GM18502 (cell line): ENCODE results near the gene ABCA9.
"Not testable (repeated sequence)": the region's sequence is repeated elsewhere in the genome, so short reads cannot be mapped to it uniquely, and the experiment has no call there.

ENCODE experiments used
- ATAC-seq: cut with Tn5 transposase; IDR thresholded peaks from one replicate; pipeline ENCODE4 v1.9.1; 2021; ENCODE audit warnings: mild to moderate bottlenecking; ENCODE audit not compliant: unreplicated experiment, poor library complexity

ABCA9 gene

DNA sequence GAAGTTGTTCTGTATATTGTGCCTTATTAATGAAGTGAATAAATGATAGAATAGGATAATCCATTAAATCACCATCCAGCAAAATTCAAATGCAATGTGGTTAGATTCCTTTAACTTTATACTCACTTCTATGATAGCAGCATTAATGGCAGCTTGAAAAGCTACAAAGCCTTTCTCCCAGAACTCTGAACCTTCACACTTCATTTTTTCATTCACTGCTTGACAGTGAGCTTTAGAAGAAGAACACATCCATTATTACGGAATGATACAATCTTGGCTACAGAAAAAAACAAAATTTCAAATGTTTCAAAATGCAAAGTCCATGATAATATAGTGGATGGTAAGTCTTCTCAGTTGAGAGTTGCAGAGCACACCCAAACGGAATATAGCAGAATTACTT, 16.4 kb downstream of the ABCA9 start:
- ATAC-seq, result no peak

DNA sequence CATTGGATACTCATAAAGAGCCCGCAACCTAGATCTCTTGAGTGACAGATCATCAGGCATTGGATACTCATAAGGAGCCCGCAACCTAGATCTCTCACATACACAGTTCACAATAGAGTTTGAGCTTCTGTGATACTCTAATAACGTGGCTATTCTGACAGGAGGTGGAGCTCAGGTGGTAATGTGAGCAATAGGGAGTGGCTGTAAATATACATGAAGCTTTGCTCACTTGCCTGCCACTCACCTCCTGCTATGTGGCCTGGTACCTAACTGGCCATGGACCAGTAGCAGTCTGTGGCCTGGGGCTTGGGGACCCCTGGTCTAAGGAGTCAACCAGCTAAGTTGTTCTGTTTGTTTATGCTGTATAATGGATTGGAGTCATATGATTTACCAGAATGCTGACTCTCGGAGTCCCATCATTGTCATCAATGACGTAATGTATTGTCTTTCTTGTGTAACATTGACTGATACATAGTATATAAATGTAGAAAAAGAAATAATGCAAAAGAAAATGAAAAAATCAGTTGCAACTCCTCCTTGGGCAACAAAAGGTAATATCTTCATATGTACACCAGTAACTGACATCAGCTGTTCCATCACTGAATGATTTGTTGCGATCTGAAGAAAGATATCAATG, 17.5 kb downstream of the ABCA9 start:
- ATAC-seq, result no peak

DNA sequence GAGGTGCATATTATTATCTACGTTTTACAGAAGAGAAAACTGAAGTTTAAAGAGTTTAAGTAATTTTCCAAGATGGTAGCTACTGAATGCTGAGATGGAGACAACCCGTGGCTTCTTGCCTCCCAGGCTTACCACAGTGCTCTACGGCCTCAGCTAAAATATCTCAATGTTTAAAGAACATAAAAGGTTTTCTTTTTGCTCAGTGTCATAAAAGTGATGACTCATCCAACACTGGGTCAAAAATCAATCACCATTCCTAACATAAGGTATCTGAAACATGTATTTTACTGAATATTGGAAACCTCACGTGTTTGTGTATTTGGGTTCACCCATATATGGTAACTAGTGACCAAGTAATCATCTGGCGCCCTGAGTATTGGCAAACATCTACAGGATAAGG, 18.4 kb downstream of the ABCA9 start:
- no peak for ATAC-seq

DNA sequence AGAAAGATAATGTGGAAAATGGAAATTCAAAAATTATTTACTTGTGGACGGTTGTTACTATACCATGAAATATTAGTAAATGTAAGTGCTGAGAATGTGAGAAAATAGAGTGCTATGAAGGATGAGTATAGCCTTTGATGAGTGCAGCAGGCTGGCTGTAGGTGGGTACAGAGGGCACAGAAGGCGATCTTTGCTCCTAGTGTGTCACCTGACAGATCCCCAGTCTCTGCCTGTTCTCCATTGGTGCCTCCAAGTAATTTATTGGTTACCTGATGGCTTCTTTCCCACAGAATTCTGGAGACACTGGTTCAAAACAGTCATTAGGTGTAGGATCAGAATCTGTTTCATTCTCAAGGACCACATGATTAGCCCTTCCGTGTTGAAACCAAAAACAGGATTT, 28.9 kb downstream of the ABCA9 start:
- ATAC-seq, result no peak

DNA sequence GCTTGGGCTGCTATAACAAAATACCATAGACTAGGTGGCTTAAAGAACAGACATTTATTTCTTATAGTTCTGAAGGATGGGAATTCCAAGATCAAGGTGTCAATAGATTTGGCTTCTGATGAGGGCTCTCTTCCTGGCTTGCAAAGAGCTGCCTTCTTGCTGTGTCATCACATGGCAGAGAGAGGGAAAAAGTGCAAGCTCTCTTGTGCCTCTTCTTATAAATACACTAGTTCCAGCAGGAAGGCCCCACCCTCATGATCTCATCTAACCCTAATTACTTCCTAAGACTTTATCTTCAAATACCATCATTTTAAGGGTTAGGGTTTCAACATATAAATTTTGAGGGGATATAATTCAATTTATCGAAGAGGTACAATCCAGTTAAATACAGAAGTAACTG, 30.6 kb downstream of the ABCA9 start:
- ATAC-seq, result no peak

DNA sequence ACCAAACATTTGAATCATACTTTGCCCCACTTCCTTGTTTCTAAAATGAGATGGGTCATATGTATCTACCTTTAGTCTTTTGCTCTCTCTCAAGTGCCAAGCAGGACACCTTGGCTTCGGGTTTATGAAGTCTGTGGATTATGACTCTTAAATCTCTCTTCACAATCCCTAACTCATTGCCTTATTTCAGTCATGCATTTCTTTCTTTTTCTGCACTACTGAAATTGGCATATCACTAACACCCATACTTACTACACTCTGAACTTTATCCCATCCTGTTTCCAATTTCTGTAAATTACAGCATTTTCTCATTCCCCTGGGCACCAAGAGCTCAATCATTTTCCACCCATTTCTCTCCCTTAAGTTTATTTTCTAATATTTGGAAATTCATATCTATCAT, 42.0 kb downstream of the ABCA9 start:
- no peak for ATAC-seq

DNA sequence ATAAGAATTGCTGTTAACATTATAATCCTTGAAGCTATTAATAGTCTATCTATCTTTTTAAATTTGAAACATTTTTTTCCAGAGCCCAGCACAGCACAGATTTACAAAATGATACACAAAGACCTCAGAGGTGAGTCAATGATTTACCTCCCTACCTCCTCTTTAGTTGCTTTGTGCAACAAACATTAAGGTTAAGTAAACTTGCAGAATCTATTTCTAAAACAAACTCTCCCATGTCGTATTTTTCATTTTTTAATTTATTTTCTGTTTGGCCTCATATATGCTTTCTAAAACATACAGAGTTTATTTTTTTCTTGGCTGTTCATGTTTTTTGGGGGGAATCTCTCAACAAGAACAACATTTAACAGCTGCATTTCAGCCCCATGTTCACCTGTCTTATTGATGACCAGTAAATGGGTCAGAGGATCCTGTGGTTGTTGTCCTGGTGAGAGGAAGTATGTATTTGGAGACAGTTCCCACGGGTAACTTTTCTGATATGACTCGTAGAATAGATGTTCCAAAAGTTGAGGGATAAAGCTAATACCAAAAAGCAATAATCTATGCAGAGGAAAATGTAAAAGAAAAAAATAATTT, 42.6 kb downstream of the ABCA9 start:
- ATAC-seq, result no peak

DNA sequence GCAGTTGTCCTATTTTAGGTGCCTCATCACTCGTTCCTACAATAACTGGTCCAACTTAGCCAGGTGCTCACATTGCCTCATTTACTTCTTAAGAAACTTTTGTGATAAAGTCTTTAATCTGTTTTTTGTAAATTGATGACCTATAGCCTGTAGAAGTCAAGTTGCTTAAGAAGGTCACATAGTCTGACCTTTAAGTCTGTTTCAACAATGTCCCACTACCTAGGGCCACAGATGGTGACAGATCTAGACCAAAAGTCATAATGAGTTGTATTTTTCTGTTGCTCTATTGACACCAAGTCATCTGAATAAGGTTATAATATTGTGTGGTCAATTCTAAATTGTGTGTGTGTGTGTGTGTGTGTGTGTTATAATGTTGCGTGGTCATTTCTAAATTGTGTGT, 45.1 kb downstream of the ABCA9 start:
- no peak for ATAC-seq

DNA sequence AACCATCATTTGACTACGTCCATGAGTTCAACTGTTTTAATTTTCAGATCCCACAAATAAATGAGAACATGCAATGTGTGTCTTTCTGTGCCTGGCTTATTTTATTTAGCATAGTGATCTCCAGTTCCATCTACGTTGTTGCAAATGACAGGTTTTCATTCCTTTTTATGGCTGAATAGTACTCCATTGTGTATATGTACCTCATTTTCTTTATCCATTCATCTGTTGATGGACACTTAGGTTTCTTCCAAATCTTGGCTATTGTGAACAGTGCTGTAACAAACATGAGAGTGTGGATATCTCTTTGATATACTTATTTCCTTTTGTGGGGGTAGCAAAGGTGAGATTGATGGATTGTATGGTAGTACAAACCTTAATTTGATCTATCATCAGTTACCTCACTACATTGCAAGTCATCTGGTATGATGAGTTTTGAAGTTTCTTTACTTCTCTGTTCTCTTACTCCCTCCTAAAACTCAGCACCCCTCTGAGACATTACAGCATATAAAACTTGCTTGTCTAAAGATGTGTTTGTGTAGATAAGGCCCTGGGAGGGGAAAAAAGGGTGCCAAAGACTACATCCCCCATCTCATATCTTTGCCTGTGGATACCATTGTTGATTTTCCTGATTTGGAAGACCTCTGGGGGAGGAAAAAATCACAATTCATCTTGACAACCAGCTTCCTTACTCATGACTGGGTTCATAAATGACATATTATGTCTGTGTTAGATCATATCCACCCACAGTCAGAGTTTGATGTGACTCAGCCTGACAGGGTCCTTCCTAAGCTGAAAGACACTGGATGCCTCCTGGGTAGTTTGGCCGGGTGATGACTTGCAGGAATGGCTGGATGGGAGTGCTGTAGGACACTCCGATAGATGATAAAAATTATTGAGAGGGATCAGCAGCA, 47.6 kb downstream of the ABCA9 start:
- no peak for ATAC-seq

DNA sequence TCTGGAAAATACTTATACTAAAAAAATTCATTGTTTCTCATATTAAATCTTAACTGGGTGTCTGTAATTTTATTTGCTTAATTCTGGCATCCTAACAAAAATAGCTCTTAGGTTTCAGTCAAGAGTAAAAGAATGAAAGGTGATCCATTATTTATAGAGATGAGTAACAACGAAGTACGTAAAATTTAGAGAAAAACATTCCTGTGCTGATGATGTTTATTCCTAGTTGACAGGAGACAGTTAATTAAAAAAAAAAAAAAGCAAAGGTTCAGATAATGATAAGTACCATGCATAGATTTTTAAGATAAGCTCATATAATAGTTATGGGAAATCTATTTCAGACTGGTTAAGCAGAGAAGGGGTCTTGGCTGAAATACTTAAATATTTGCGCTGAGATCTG, 50.8 kb downstream of the ABCA9 start:
- ATAC-seq, result no peak

DNA sequence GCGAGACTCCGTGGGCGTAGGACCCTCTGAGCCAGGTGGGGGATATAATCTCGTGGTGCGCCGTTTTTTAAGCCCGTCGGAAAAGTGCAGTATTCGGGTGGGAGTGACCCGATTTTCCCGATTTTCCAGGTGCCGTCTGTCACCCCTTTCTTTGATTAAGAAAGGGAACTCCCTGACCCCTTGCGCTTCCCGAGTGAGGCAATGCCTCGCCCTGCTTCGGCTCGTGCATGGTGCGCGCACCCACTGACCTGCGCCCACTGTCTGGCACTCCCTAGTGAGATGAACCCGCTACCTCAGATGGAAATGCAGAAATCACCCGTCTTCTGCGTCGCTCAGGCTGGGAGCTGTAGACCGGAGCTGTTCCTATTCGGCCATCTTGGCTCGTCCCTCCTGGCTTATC, 56.0 kb downstream of the ABCA9 start:
- not testable (repeated sequence) for ATAC-seq

DNA sequence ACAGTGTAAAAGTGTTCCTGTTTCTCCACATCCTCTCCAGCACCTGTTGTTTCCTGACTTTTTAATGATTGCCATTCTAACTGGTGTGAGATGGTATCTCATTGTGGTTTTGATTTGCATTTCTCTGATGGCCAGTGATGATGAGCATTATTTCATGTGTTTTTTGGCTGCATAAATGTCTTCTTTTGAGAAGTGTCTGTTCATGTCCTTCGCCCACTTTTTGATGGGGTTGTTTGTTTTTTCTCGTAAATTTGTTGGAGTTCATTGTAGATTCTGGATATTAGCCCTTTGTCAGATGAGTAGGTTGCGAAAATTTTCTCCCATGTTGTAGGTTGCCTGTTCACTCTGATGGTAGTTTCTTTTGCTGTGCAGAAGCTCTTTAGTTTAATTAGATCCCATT, 61.0 kb downstream of the ABCA9 start:
- not testable (repeated sequence) for ATAC-seq

DNA sequence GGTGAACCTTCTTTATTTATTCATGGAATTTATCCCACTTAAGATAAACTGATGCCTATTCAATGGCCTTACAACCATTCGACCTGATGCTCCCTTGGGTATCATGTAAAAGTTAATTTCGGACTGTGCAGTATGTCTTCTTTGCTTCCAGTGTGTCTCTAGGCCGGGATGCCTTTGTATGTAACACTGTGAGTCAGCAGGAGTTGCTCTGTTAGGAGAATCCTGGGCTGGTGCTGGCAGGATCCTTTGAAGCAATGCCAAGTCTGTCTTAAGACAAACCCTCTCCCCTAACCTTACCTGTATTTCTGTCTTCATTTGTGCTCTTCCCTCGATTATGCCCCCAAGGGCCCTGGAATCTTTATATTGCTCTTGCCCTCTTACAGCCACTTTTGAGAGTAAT, 67.6 kb downstream of the ABCA9 start:
- no peak for ATAC-seq

DNA sequence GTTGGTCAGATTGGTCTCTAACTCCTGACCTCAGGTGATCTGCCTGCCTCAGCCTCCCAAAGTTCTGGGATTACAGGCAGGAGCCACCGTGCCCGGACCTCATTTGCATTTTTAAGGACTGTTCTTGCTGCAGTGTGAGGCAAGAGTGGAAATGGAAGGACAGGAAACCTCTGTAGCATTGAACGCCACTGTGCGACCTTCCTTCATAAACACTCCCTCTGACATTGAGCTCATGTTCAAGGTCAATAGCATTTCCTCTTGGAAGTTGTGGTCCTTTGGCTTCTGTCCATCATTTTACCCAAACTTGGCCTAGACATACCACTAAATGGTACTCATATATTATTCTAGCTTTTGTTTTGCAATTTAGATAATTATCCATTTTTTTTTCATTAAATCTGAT, 72.8 kb downstream of the ABCA9 start:
- ATAC-seq, result no peak

DNA sequence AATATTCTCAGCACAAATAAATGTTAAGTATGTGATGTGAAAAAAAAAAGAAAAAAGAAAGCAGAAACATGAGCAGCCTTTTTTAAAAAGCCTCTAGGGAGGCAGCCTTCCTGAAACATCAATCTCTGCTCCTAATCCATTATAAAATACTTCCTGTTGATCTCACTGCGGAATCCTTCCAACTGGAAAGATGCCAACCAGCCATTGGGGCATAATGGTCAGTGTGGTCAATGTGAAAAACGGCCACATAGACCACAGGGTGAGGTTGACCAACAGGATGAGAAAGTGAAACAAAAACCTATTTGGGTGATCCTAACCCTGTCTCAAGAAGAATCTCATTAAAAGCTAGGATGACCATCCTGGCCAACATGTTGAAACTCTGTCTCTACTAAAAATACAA, 79.4 kb downstream of the ABCA9 start:
- peak; percentile 60 for ATAC-seq

DNA sequence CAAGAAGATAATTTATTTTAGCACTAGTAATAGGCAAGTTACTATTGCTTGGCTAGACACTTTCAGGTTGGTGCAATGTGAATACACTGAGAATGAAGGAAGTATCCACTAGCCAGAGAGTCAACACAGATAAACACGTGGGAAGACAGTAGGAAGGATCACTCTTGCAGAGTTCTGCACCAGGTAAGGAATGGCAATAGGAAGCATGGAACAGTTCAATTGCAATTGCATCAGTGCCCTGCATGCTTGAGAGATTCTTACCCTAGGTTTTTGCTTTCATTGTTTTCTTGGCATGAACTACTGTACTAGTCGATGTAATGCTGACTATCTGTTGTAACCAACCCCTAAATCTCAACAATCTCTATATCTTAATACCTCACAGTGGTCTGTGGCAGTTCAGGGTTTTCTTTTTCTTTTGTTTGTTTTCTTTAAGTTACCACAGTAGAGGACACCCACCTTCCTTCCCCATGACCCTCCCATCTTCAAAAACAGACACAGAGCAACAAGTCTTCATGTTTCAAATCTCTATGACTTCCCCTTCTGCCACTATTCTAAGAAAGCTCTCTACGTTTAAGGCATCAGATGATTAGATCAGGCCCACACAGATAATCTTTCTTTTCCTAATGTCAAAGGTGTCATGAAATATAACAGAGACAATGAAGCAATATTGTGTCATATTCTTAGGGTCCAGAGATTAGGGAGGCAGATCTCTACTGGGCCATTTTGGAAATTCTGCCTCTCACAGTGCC, 87.5 kb downstream of the ABCA9 start:
- no peak for ATAC-seq

DNA sequence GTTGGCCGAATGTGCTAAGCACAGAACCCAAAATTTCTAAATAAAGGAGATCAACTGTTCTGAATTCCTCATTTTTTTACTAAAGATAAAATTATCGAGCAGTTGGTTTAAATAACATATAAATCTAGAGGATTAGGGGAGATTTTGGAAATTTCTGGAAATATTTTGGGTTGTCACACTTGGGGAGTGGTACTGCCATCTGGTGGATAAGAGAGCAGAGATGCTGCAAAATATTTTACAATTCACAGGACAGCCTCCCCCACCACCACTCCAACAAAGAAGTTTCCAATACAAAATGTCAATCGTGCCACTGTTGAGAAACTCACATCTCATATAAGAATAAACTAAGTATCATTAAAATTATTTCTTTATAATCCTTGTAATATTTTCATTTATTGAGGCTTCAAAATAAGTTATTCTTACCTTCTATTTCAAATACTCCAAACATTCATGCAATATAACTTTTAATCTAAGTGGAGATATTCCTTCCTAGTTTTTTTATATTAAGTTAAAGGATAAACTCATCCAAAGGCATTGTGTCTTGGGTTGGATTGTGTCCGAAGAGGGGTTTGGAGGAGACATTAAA, 88.5 kb downstream of the ABCA9 start:
- ATAC-seq, result no peak

DNA sequence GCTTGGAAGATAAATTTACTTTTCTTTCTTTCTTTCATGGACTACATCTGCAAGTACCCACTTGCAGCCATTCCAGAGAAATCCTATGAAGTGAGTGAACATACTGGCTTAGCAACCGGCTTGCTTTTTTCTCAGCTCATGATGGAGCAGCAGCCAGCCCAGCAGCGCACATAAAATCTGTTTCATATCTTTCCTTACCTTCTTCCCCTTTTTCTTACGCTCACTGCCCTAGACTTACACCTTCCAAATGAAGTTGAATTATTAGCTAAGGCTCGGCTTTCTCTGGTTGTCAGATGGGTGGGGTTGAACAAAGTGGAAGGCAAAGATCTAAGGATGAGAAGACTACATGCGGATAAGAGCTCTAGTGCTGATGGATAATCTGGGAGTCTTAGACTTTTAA, 91.6 kb downstream of the ABCA9 start:
- no peak for ATAC-seq

DNA sequence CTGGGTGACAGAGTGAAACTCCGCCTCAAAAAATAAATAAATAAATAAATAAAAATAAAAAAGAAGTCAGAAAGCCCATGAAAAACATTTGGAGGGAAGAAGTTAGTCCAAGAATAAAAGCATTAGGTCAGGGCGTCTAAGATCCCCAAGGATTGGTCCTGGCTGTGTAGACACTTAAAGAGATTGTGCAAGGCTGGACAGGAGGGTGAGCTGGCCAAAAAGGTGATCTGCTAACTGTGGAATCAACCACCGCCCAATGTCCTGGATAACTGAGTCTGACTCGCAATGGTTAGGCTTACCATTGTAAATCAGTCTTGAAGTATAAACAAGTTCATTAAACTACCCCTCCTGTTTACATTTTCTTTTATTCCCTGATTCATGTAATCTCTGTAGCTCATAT, 96.8 kb downstream of the ABCA9 start:
- no peak for ATAC-seq

DNA sequence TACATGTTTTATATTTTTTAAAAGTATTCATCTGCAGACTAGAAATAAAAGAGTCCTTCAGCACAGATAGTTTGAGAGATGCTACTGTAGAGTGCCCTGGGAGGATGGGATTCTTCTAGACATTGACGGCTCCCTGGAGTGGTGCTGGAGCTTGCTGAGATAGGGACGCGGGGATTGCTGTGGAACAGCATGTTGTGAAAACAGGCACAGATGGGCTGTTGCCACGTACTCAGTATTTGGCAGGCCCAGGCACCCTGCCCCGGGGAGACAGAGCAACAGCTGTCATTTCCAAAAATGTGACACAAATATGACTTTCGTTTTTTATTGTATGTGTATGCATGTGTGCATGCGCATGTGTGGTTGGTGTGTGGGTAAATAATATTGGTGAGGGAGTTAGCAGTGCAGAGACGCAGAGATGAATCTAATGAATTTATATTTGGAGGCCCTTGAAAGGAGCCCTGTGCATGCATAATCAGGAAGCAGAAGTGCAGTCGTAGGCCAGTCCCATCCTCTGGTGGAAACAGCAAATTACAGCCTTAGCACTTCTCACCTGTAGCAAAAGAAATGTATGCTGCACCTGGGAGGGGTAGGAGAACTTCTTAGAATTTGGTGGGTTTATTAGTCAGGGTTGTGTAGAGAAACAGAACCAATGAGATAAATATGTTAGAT, 99.4 kb downstream of the ABCA9 start:
- no peak for ATAC-seq
